CD4-positive, alpha-beta memory T cell (primary cell): ENCODE data around the gene TMEM184C. TPM values are rescaled to one million over a fixed set of nuclear protein-coding genes. Genes with fewer than 3 reads are reported as not detected.

Source experiments
- CTCF ChIA-PET: fragments of 350-600 bp; sonication (Branson Sonifier 250); formaldehyde crosslinking; loops from one replicate; lab custom pipeline; 2021; ENCODE audit warnings: inconsistent platforms; ENCODE audit not compliant: partially characterized antibody; lab: Charles Lee
- POLR2A ChIA-PET: fragments of 350-600 bp; sonication (Branson Sonifier 250); formaldehyde crosslinking; loops from one replicate; lab custom pipeline; 2021; ENCODE audit not compliant: partially characterized antibody; lab: Charles Lee
- DNase-seq, 5 donors: peaks; one replicate each; pipeline versions ENCODE4 v3.0.0 to v3.0.0-alpha.2; 2020 to 2022; ENCODE audit warnings: mixed read lengths in 1 of 5
- H3K27ac ChIP-seq: one replicate; pipeline ENCODE4 v1.7.0; 2013; ENCODE audit warnings: low read depth, low read length
- H3K27me3 ChIP-seq: 2 replicates; pipeline ENCODE4 v1.7.0; 2013; ENCODE audit warnings: mild to moderate bottlenecking, low read length, moderate library complexity; ENCODE audit not compliant: insufficient read depth
- H3K36me3 ChIP-seq: 2 replicates; pipeline ENCODE4 v1.7.0; 2013; ENCODE audit warnings: mild to moderate bottlenecking, low read length, moderate library complexity; ENCODE audit not compliant: insufficient read depth
- H3K4me1 ChIP-seq: 2 replicates; pipeline ENCODE4 v1.7.0; 2013; ENCODE audit warnings: mild to moderate bottlenecking, low read length, moderate library complexity; ENCODE audit not compliant: insufficient read depth
- H3K4me3 ChIP-seq, 2 donors: one replicate each; pipeline ENCODE4 v1.7.0; 2013; ENCODE audit warnings: low read length in 2 of 2, mild to moderate bottlenecking in 1 of 2
- H3K9me3 ChIP-seq, 2 donors: one replicate each; pipeline ENCODE4 v1.7.0; 2013; ENCODE audit warnings: low read length in 2 of 2, control low read depth in 1 of 2; ENCODE audit not compliant: control insufficient read depth in 1 of 2
- H3K27ac Mint-ChIP-seq, 7 donors: one replicate each; pipeline ENCODE4 v1.8.0; 2020 to 2021; ENCODE audit warnings: mixed read lengths in 7 of 7, mild to moderate bottlenecking in 6 of 7, inconsistent platforms in 3 of 7, moderate library complexity in 3 of 7
- H3K27me3 Mint-ChIP-seq, 2 donors: one replicate each; pipeline ENCODE4 v1.8.0; 2020 to 2021; ENCODE audit warnings: mixed read lengths in 2 of 2
- H3K36me3 Mint-ChIP-seq, 2 donors: one replicate each; pipeline ENCODE4 v1.8.0; 2020 to 2021; ENCODE audit warnings: mixed read lengths in 2 of 2, inconsistent platforms in 1 of 2, mild to moderate bottlenecking in 1 of 2
- H3K4me1 Mint-ChIP-seq, 4 donors: one replicate each; pipeline ENCODE4 v1.8.0; 2020 to 2021; ENCODE audit warnings: mixed read lengths in 4 of 4, mild to moderate bottlenecking in 1 of 4
- H3K4me3 Mint-ChIP-seq, 8 donors: one replicate each; pipeline ENCODE4 v1.8.0; 2020 to 2021; ENCODE audit warnings: mixed read lengths in 8 of 8, mild to moderate bottlenecking in 7 of 8, moderate library complexity in 6 of 8, inconsistent platforms in 3 of 8
- H3K9me3 Mint-ChIP-seq, 8 donors: one replicate each; pipeline ENCODE4 v1.8.0; 2020 to 2021; ENCODE audit warnings: mixed read lengths in 8 of 8, mild to moderate bottlenecking in 5 of 8, inconsistent platforms in 3 of 8, moderate library complexity in 1 of 8
- intact Hi-C: fragments of 100-400 bp; cut with micrococcal nuclease; formaldehyde crosslinking; loops from one replicate; pipeline ENCODE4 v1.15.1; 2023
- polyA plus RNA-seq, 2 donors: library from polyadenylated mRNA; unstranded; fragments of 300-500 nt; fragmentation: Illumina TruSeq; gene quantifications; one replicate each; pipeline ENCODE4 v1.2.3, GENCODE V29; 2021
- total RNA-seq, 2 experiments: library from RNA; stranded (reverse); gene quantifications; one replicate each; pipeline ENCODE4 v1.2.3, GENCODE V29; 2021

The TMEM184C gene
- total and polyA plus RNA-seq, 4 experiments from 2014 or later: 13.7 to 31.5 (median 28.2) TPM

GRCh38 chr4:147581606-147582350 is 35.4 kb upstream of the TMEM184C start:
- Histone ChIP-seq H3K27ac (no peak overlapping the region), H3K36me3 (no peaks in the 10 kb centered on the region), H3K9me3 (no peaks in the 10 kb centered on the region), H3K4me3 (no peak overlapping the region), H3K4me1 (no peaks in the 10 kb centered on the region), H3K27me3 (no peaks in the 10 kb centered on the region)
- intact Hi-C loops: no loop called here
- Mint-ChIP-seq H3K27me3 (peaks cover 7 to 10% of the 10 kb centered on the region in 2 donors), H3K27ac (no peak overlapping the region), H3K9me3 (peaks cover 0 to 22% (median 10%) of the 10 kb centered on the region in 8 donors), H3K36me3 (peaks cover 0 to 4% of the 10 kb centered on the region in 2 donors), H3K4me3 (no peak overlapping the region), H3K4me1 (no peaks in the 10 kb centered on the region)
- no peak for DNase-seq
- POLR2A ChIA-PET: no interaction called here
- CTCF ChIA-PET: interaction anchor here (1.0 kb wide), 1 partner anchor 8 kb away, joined by 3 read pairs; no protein-coding TSS in a partner anchor

DNA sequence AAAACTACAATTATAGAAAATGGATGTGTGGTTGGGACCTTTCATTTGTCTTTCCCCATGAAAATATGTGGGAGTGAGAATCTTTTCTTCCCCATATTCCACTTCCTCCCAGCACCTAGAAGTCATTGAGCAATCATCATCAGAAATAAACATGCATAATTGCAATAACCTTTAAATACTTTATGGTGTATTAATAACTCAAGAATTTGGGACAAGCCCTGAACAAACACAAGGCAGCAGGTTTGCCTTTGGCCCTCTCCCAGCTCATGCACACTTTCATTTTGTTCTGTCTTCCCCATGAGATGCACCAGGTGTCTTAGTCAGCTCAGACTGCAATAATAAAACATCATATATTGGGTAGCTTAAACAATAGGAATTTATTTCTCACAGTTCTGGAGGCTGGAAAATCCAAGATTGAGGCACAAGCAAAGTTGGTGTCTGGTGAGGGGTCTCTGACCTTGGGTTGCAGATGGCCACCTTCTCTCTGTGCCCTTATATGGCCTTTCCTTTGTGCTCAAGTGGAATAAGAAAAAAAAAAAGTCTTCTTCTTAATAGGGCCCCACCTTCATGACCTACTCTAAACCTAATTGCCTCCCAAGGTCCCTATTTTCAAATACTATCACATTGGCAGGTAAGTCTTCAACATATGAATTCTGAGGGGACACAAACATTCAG is 34.7 kb upstream of the TMEM184C start:
- Mint-ChIP-seq H3K4me3 (no peak overlapping the region), H3K9me3 (peaks cover 0 to 22% (median 10%) of the 10 kb centered on the region in 8 donors), H3K27ac (no peak overlapping the region), H3K36me3 (peaks cover 0 to 4% of the 10 kb centered on the region in 2 donors), H3K4me1 (no peaks in the 10 kb centered on the region), H3K27me3 (peaks cover 7 to 10% of the 10 kb centered on the region in 2 donors)
- Histone ChIP-seq H3K27me3 (no peaks in the 10 kb centered on the region), H3K4me3 (no peak overlapping the region), H3K4me1 (no peaks in the 10 kb centered on the region), H3K27ac (no peak overlapping the region), H3K9me3 (no peaks in the 10 kb centered on the region), H3K36me3 (no peaks in the 10 kb centered on the region)
- CTCF ChIA-PET: interaction anchor here (1.0 kb wide), 1 partner anchor 8 kb away, joined by 3 read pairs; no protein-coding TSS in a partner anchor
- POLR2A ChIA-PET: no interaction called here
- intact Hi-C loops: no loop called here
- DNase-seq: no peak

DNA sequence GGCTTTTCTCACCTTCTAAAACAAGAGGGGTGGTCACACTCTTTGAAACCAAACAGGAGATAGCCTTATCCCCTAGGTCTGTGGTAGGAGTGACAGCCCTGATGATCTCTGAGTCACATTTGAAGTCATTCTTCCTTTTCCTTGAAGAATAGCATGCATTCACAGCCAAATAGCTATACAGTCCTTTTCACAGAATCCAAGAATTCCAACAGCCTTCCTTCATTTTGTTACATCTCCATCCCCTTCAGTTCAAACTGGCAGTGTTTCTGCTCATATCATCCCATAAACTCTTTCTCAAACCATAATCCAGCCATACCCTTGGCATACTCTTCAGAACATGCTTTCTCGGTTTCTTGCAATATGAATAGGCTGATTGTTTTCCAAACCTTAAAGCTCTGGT is 33.3 kb upstream of the TMEM184C start:
- Mint-ChIP-seq H3K27me3 (peaks cover 7 to 10% of the 10 kb centered on the region in 2 donors), H3K9me3 (peaks cover 0 to 22% (median 10%) of the 10 kb centered on the region in 8 donors), H3K4me3 (no peak overlapping the region), H3K36me3 (peaks cover 0 to 4% of the 10 kb centered on the region in 2 donors), H3K4me1 (no peaks in the 10 kb centered on the region), H3K27ac (no peak overlapping the region)
- POLR2A ChIA-PET: no interaction called here
- intact Hi-C loops: no loop called here
- Histone ChIP-seq H3K27me3 (no peaks in the 10 kb centered on the region), H3K4me3 (no peak overlapping the region), H3K4me1 (no peaks in the 10 kb centered on the region), H3K36me3 (no peaks in the 10 kb centered on the region), H3K9me3 (no peaks in the 10 kb centered on the region), H3K27ac (no peak overlapping the region)
- CTCF ChIA-PET: no interaction called here
- DNase-seq: no peak

DNA sequence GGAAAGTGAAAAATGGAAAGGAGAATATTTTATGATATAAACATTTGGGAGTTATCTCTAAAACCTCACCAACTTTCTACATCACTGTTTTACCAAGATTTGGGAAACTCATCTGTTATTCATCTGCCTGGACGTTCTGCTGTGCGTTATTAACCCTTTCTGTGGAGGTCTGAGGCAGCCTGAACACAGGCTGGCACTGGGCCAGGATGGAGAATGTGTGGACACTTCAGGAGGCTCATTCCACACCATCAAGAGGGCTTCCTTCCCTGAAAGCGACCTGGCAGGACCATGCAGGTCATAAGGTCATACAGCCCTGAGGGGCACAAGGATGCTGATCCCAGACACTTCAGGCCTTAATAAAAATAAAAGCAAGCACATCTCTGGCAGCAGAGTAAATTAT is 31.2 kb upstream of the TMEM184C start:
- H3K27me3 Mint-ChIP-seq: peaks cover 4 to 8% of the 10 kb centered on the region in 2 donors
- H3K4me3 Mint-ChIP-seq: no peak overlapping the region
- ChIA-PET CTCF (interaction anchor here (1.2 kb wide), 1 partner anchor 11 kb away, joined by 3 read pairs; no protein-coding TSS in a partner anchor), POLR2A (no interaction called here)
- peaks cover 0 to 19% (median 6%) of the 10 kb centered on the region in 8 donors for H3K9me3 Mint-ChIP-seq
- no peaks in the 10 kb centered on the region for H3K4me1 ChIP-seq
- no peaks in the 10 kb centered on the region for H3K36me3 ChIP-seq
- no peak overlapping the region for H3K27ac ChIP-seq
- no peak overlapping the region for H3K27ac Mint-ChIP-seq
- peaks cover 0 to 4% of the 10 kb centered on the region in 2 donors for H3K36me3 Mint-ChIP-seq
- H3K27me3 ChIP-seq: no peaks in the 10 kb centered on the region
- H3K9me3 ChIP-seq: no peaks in the 10 kb centered on the region
- H3K4me1 Mint-ChIP-seq: peaks cover 0 to 2% (median 1%) of the 10 kb centered on the region in 4 donors
- intact Hi-C loops: no loop called here
- no peak overlapping the region for H3K4me3 ChIP-seq
- no peak for DNase-seq

DNA sequence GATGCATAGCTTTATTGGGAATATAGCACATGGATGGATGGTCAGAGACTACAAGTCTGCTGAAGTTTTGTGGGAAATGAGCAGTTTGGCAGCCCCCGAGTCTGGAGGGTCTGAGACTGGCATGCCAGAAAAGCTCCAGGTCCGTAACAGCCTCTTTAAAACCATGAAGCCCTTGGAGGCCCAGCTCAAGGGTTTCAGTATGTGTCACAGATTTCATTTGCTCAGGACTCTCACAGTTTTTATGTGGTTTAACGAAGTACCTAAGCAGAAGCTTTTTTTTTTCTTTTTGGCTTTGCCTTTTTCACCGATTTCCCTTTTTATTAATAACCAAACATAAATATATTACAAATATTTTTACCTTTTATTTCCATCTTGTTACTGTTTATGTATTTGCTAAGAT is 30.6 kb upstream of the TMEM184C start:
- DNase-seq: no peak
- intact Hi-C loops: no loop called here
- Mint-ChIP-seq H3K4me1 (peaks cover 0 to 2% (median 1%) of the 10 kb centered on the region in 4 donors), H3K27me3 (peaks cover 4 to 8% of the 10 kb centered on the region in 2 donors), H3K36me3 (peaks cover 0 to 4% of the 10 kb centered on the region in 2 donors), H3K27ac (no peak overlapping the region), H3K9me3 (peaks cover 0 to 19% (median 6%) of the 10 kb centered on the region in 8 donors), H3K4me3 (no peak overlapping the region)
- H3K4me1 ChIP-seq: no peaks in the 10 kb centered on the region
- no peak overlapping the region for H3K4me3 ChIP-seq
- H3K36me3 ChIP-seq: no peaks in the 10 kb centered on the region
- POLR2A ChIA-PET: no interaction called here
- no peak overlapping the region for H3K27ac ChIP-seq
- CTCF ChIA-PET: interaction anchor here (1.2 kb wide), 1 partner anchor 10 kb away, joined by 3 read pairs; no protein-coding TSS in a partner anchor
- H3K27me3 ChIP-seq: no peaks in the 10 kb centered on the region
- no peaks in the 10 kb centered on the region for H3K9me3 ChIP-seq

DNA sequence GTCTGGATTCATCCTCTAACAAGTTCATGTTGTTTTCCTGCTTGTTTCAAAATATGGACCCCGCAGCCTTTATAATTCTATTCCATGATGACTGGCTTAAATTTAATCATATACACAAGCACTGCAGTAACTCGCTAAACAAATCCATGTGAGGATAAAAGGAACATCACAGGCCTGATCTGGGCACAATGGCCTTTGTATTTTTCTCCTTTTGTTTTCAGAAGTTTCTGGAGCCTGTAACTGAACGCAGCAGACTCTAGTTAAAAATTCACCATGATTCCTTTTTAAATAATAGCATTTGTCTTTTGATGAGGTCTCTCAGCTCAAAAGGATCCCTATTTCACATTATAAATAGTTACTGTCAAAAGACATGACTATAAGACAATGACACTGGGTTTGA is 30.2 kb upstream of the TMEM184C start:
- peaks cover 0 to 2% (median 1%) of the 10 kb centered on the region in 4 donors for H3K4me1 Mint-ChIP-seq
- ChIA-PET CTCF (interaction anchor here (1.2 kb wide), 1 partner anchor 10 kb away, joined by 3 read pairs; no protein-coding TSS in a partner anchor), POLR2A (no interaction called here)
- no peak overlapping the region for H3K27ac Mint-ChIP-seq
- H3K27me3 Mint-ChIP-seq: peaks cover 2 to 8% of the 10 kb centered on the region in 2 donors
- Histone ChIP-seq H3K27me3 (no peaks in the 10 kb centered on the region), H3K27ac (no peak overlapping the region), H3K4me3 (no peak overlapping the region), H3K36me3 (no peaks in the 10 kb centered on the region), H3K9me3 (no peaks in the 10 kb centered on the region), H3K4me1 (no peaks in the 10 kb centered on the region)
- H3K36me3 Mint-ChIP-seq: peaks cover 0 to 4% of the 10 kb centered on the region in 2 donors
- peaks cover 0 to 19% (median 6%) of the 10 kb centered on the region in 8 donors for H3K9me3 Mint-ChIP-seq
- DNase-seq: no peak
- intact Hi-C loops: no loop called here
- H3K4me3 Mint-ChIP-seq: no peak overlapping the region

- H3K27me3 Mint-ChIP-seq: peaks cover 4% of the 10 kb centered on the region in 2 donors
- DNase-seq: no peak
- no peaks in the 10 kb centered on the region for H3K27me3 ChIP-seq
- intact Hi-C loops: no loop called here
- H3K4me3 Mint-ChIP-seq: no peak overlapping the region
- H3K4me1 Mint-ChIP-seq: peaks cover 0 to 4% (median 3%) of the 10 kb centered on the region in 4 donors
- H3K27ac Mint-ChIP-seq: no peak overlapping the region
- no peaks in the 10 kb centered on the region for H3K36me3 ChIP-seq
- peaks cover 0 to 11% (median 6%) of the 10 kb centered on the region in 8 donors for H3K9me3 Mint-ChIP-seq
- POLR2A ChIA-PET: no interaction called here
- CTCF ChIA-PET: interaction anchor here (0.7 to 3.0 kb wide), 16 partner anchors 8 to 1247 kb away, joined by 3 to 15 read pairs (median 3); partner anchors contain the start of genes PRMT9 and TMEM184C
- H3K27ac ChIP-seq: no peak overlapping the region
- H3K36me3 Mint-ChIP-seq: peaks cover 0 to 4% of the 10 kb centered on the region in 2 donors
- H3K9me3 ChIP-seq: no peaks in the 10 kb centered on the region
- H3K4me1 ChIP-seq: no peaks in the 10 kb centered on the region
- no peak overlapping the region for H3K4me3 ChIP-seq
These were observed 27.6 kb upstream of the TMEM184C start for GRCh38 chr4:147589586-147589985.
